ENCODE results near the gene SORT1. TPM values are rescaled to one million over a fixed set of nuclear protein-coding genes. Genes with fewer than 3 reads are reported as not detected.

Gene SORT1
- total and polyA plus RNA-seq, 4 donors: 30.1 to 78.6 (median 62.2) TPM

- Histone ChIP-seq H3K27me3 (ENCODE audit: control insufficient read depth, insufficient read depth, low read length) (no peaks in the 10 kb centered on the region), H3K4me1 (ENCODE audit: control insufficient read depth, insufficient read depth, low read length) (peaks cover 74% of the 10 kb centered on the region), H3K27ac (ENCODE audit: low read depth, low read length) (peak overlapping the region; percentile 58), H3K4me3 (ENCODE audit: low read depth, low read length) (no peak overlapping the region), H3K36me3 (ENCODE audit: control insufficient read depth, insufficient read depth, low read length) (peaks cover 86% of the 10 kb centered on the region), H3K9me3 (ENCODE audit: control insufficient read depth, insufficient read depth, low read length) (no peaks in the 10 kb centered on the region)
- DNase-seq (ENCODE audit: low read depth in 4 of 6, low spot score in 6 of 6): peak in 1 of 6 donors; percentile 54
- WGBS (ENCODE audit: insufficient coverage): 63% methylated on average over 3 of the region's 7 CpGs
These were observed 137.8 kb downstream of the SORT1 start for GRCh38 chr1:109259674-109260557.

Other genes with a start within 250 kb of the SORT1 start
- gene SARS1, start 184.0 kb downstream of the SORT1 start, total RNA-seq: 100 to 1,000 TPM; 127 to 150 TPM
- gene SARS1, start 184.0 kb downstream of the SORT1 start, polyA plus RNA-seq (ENCODE audit: insufficient read length in 2 of 2): 100 to 1,000 TPM; 162 to 164 TPM
- gene CELSR2, start 148.4 kb downstream of the SORT1 start, total RNA-seq: 10 to 100 TPM; 13.4 to 32.6 TPM
- 10 to 100 TPM; 74.2 to 77.3 TPM for gene CELSR2, start 148.4 kb downstream of the SORT1 start, polyA plus RNA-seq (ENCODE audit: insufficient read length in 2 of 2)
- gene PSRC1, start 114.8 kb downstream of the SORT1 start, total RNA-seq: 10 to 100 TPM in 1 of 2 donors, 1 to 10 TPM in 1; 9.0 to 27.4 TPM
- 10 to 100 TPM; 36.9 to 37.1 TPM for gene PSRC1, start 114.8 kb downstream of the SORT1 start, polyA plus RNA-seq (ENCODE audit: insufficient read length in 2 of 2)
- gene MYBPHL, start 90.9 kb downstream of the SORT1 start, total RNA-seq: under 1 TPM in 1 of 2 donors, not detected in 1; 0.11 TPM
- under 1 TPM; 0.22 to 0.68 TPM for gene MYBPHL, start 90.9 kb downstream of the SORT1 start, polyA plus RNA-seq (ENCODE audit: insufficient read length in 2 of 2)
- gene PSMA5, start 28.5 kb upstream of the SORT1 start, total RNA-seq: 10 to 100 TPM; 33.3 to 67.6 TPM
- 10 to 100 TPM; 69.9 to 86.0 TPM for gene PSMA5, start 28.5 kb upstream of the SORT1 start, polyA plus RNA-seq (ENCODE audit: insufficient read length in 2 of 2)
- gene SYPL2, start 68.6 kb upstream of the SORT1 start, total RNA-seq: under 1 TPM; 0.10 to 0.72 TPM
- 1 to 10 TPM in 1 of 2 donors, under 1 TPM in 1; 0.79 to 1.1 TPM for gene SYPL2, start 68.6 kb upstream of the SORT1 start, polyA plus RNA-seq (ENCODE audit: insufficient read length in 2 of 2)
- gene ATXN7L2, start 86.0 kb upstream of the SORT1 start, total RNA-seq: 1 to 10 TPM; 1.6 to 7.1 TPM
- 10 to 100 TPM; 15.8 to 17.1 TPM for gene ATXN7L2, start 86.0 kb upstream of the SORT1 start, polyA plus RNA-seq (ENCODE audit: insufficient read length in 2 of 2)
- gene CYB561D1, start 96.2 kb upstream of the SORT1 start, total RNA-seq: 1 to 10 TPM; 4.7 to 6.1 TPM
- 1 to 10 TPM; 7.4 to 8.5 TPM for gene CYB561D1, start 96.2 kb upstream of the SORT1 start, polyA plus RNA-seq (ENCODE audit: insufficient read length in 2 of 2)
- 10 to 100 TPM; 12.6 to 18.9 TPM for gene AMIGO1, start 111.8 kb upstream of the SORT1 start, total RNA-seq
- gene AMIGO1, start 111.8 kb upstream of the SORT1 start, polyA plus RNA-seq (ENCODE audit: insufficient read length in 2 of 2): 10 to 100 TPM; 17.7 to 18.0 TPM
- gene GPR61, start 142.0 kb upstream of the SORT1 start, total RNA-seq: 10 to 100 TPM in 1 of 2 donors, 1 to 10 TPM in 1; 2.9 to 10.3 TPM
- gene GPR61, start 142.0 kb upstream of the SORT1 start, polyA plus RNA-seq (ENCODE audit: insufficient read length in 2 of 2): 10 to 100 TPM in 1 of 2 donors, 1 to 10 TPM in 1; 8.0 to 11.9 TPM
- gene GNAI3, start 150.7 kb upstream of the SORT1 start, total RNA-seq: 10 to 100 TPM; 10.3 to 13.0 TPM
- gene GNAI3, start 150.7 kb upstream of the SORT1 start, polyA plus RNA-seq (ENCODE audit: insufficient read length in 2 of 2): 1 to 10 TPM; 8.4 to 9.8 TPM
- under 1 TPM in 1 of 2 donors, not detected in 1; 0.33 TPM for gene GNAT2, start 221.7 kb upstream of the SORT1 start, total RNA-seq
- not detected for gene GNAT2, start 221.7 kb upstream of the SORT1 start, polyA plus RNA-seq (ENCODE audit: insufficient read length in 2 of 2)
- 10 to 100 TPM; 54.3 to 56.4 TPM for gene AMPD2, start 221.9 kb upstream of the SORT1 start, total RNA-seq
- gene AMPD2, start 221.9 kb upstream of the SORT1 start, polyA plus RNA-seq (ENCODE audit: insufficient read length in 2 of 2): 100 to 1,000 TPM; 100 to 113 TPM